IMR-90 (cell line): ENCODE data around the gene NOL12. TPM values are rescaled to one million over a fixed set of nuclear protein-coding genes. Genes with fewer than 3 reads are reported as not detected.

Experiments used
- ATAC-seq: fragments of 200-7000 bp; cut with Tn5 transposase; 2 replicates; pipeline ENCODE4 v1.9.1; 2020; ENCODE audit warnings: low read depth, mild to moderate bottlenecking, moderate library complexity
- BruUV-seq: library from RNA; stranded (reverse); fragments of 400-500 nt; replicated peaks from 2 replicates; lab custom pipeline; 2021; lab: Mats Ljungman, UMichigan
- CTCF ChIA-PET: fragments of 300-600 bp; formaldehyde crosslinking; extraction: SDS; loops from one replicate; lab custom pipeline; 2021; ENCODE audit warnings: antibody characterized with exemption; lab: Yijun Ruan, JAX
- POLR2A ChIA-PET: fragments of 300-600 bp; sonication (Branson Sonifier 250); formaldehyde crosslinking; loops from one replicate; lab custom pipeline; 2022; ENCODE audit warnings: antibody characterized with exemption; ENCODE audit not compliant: unreplicated experiment; lab: Charles Lee
- DNase-seq: peaks from one replicate; pipeline ENCODE4 v3.0.0; 2013
- H2AFZ ChIP-seq: replicated peaks from 2 replicates; pipeline ENCODE3; 2013; ENCODE audit warnings: low read length, mild to moderate bottlenecking; ENCODE audit not compliant: poor library complexity
- H2AK5ac ChIP-seq: 2 replicates; pipeline ENCODE4 v1.6.1; 2013; ENCODE audit warnings: low read depth, low read length, inconsistent platforms
- H2AK9ac ChIP-seq: replicated peaks from 2 replicates; pipeline ENCODE3; 2013; ENCODE audit warnings: mild to moderate bottlenecking, low read depth, low read length, moderate library complexity; ENCODE audit not compliant: poor library complexity
- H2BK120ac ChIP-seq: 2 replicates; pipeline ENCODE4 v1.6.1; 2013; ENCODE audit warnings: low read depth, low read length, inconsistent platforms
- H2BK15ac ChIP-seq: 3 replicates; pipeline ENCODE4 v1.6.1; 2013; ENCODE audit warnings: low read depth, low read length, inconsistent platforms
- H2BK20ac ChIP-seq: 2 replicates; pipeline ENCODE4 v1.6.1; 2013; ENCODE audit warnings: low read depth, mild to moderate bottlenecking, inconsistent platforms, low read length, moderate library complexity
- H2BK5ac ChIP-seq: 2 replicates; pipeline ENCODE4 v1.6.1; 2013; ENCODE audit warnings: mild to moderate bottlenecking, low read depth, low read length, inconsistent platforms; ENCODE audit not compliant: poor library complexity, severe bottlenecking
- H3K14ac ChIP-seq: replicated peaks from 2 replicates; pipeline ENCODE4 v1.6.1; 2013; ENCODE audit warnings: low read depth, low read length, inconsistent platforms
- H3K18ac ChIP-seq: 2 replicates; pipeline ENCODE4 v1.6.1; 2013; ENCODE audit warnings: low read depth, low read length, control low read depth
- H3K23ac ChIP-seq: 2 replicates; pipeline ENCODE4 v1.6.1; 2013; ENCODE audit warnings: low read depth, low read length, inconsistent platforms
- H3K27ac ChIP-seq: 2 replicates; pipeline ENCODE4 v1.5.1; 2013; ENCODE audit warnings: mild to moderate bottlenecking, control low read depth, low read length; ENCODE audit not compliant: insufficient read depth
- H3K27me3 ChIP-seq: 2 replicates; pipeline ENCODE4 v1.6.1; 2013; ENCODE audit warnings: low read length; ENCODE audit not compliant: control insufficient read depth, insufficient read depth
- H3K36me3 ChIP-seq: 2 replicates; pipeline ENCODE4 v1.6.1; 2013; ENCODE audit warnings: low read length, mixed read lengths; ENCODE audit not compliant: control insufficient read depth, insufficient read depth
- H3K4ac ChIP-seq: 2 replicates; pipeline ENCODE4 v1.6.1; 2013; ENCODE audit warnings: low read depth, low read length, inconsistent platforms
- H3K4me1 ChIP-seq: 2 replicates; pipeline ENCODE4 v1.6.1; 2013; ENCODE audit warnings: low read length, mixed read lengths; ENCODE audit not compliant: control insufficient read depth, insufficient read depth
- H3K4me2 ChIP-seq: 2 replicates; pipeline ENCODE4 v1.6.1; 2013; ENCODE audit warnings: low read depth, mild to moderate bottlenecking, control low read depth, low read length, moderate library complexity
- H3K4me3 ChIP-seq: 2 replicates; pipeline ENCODE4 v1.5.1; 2013; ENCODE audit warnings: low read depth, mild to moderate bottlenecking, control low read depth, low read length, moderate library complexity; ENCODE audit not compliant: insufficient read depth
- H3K56ac ChIP-seq: 2 replicates; pipeline ENCODE4 v1.6.1; 2013; ENCODE audit warnings: low read length, inconsistent platforms; ENCODE audit not compliant: insufficient read depth; ENCODE audit errors: extremely low read depth
- H3K79me1 ChIP-seq, 2 experiments: 2 replicates each; pipeline ENCODE4 v1.6.1; 2013; ENCODE audit warnings: low read length in 2 of 2, inconsistent platforms in 1 of 2, low read depth in 1 of 2
- H3K9ac ChIP-seq: 2 replicates; pipeline ENCODE4 v1.6.1; 2013; ENCODE audit warnings: low read depth, low read length, control low read depth
- H3K9me1 ChIP-seq: 2 replicates; pipeline ENCODE4 v1.6.1; 2013; ENCODE audit warnings: low read length, inconsistent platforms; ENCODE audit not compliant: insufficient read depth
- H3K9me3 ChIP-seq: 2 replicates; pipeline ENCODE4 v1.6.1; 2013; ENCODE audit warnings: low read length; ENCODE audit not compliant: control insufficient read depth, insufficient read depth
- H4K20me1 ChIP-seq: 2 replicates; pipeline ENCODE4 v1.6.1; 2013; ENCODE audit warnings: low read length, inconsistent platforms; ENCODE audit not compliant: insufficient read depth
- H4K5ac ChIP-seq: 2 replicates; pipeline ENCODE4 v1.6.1; 2013; ENCODE audit warnings: mild to moderate bottlenecking, low read depth, low read length, control low read depth
- H4K8ac ChIP-seq, 2 experiments: 2 replicates each; pipeline ENCODE4 v1.6.1; 2013; ENCODE audit warnings: low read depth in 2 of 2, low read length in 2 of 2, control low read depth in 1 of 2, inconsistent platforms in 1 of 2
- H4K91ac ChIP-seq: 2 replicates; pipeline ENCODE4 v1.6.1; 2013; ENCODE audit warnings: low read depth, low read length, inconsistent platforms; ENCODE audit not compliant: insufficient read depth
- BHLHE40 ChIP-seq: fragments of 150-350 bp; IDR thresholded peaks from 2 replicates; pipeline ENCODE4 v1.6.1; 2016; ENCODE audit warnings: mild to moderate bottlenecking, low read depth, low read length
- CEBPB ChIP-seq: IDR thresholded peaks from 2 replicates; pipeline ENCODE4 v1.6.1; 2012; ENCODE audit warnings: low read depth, low read length, improper control_type of control experiment
- FOS ChIP-seq: fragments of 150-350 bp; IDR thresholded peaks from 2 replicates; pipeline ENCODE4 v1.6.1; 2016; ENCODE audit warnings: low read depth, low read length
- MAZ ChIP-seq: IDR thresholded peaks from 2 replicates; pipeline ENCODE4 v1.6.1; 2012; ENCODE audit warnings: low read depth, mild to moderate bottlenecking, low read length, improper control_type of control experiment, moderate library complexity, borderline replicate concordance
- MXI1 ChIP-seq: IDR thresholded peaks from 2 replicates; pipeline ENCODE4 v1.6.1; 2012; ENCODE audit warnings: low read depth, mild to moderate bottlenecking, low read length, moderate library complexity, borderline replicate concordance
- POLR2A ChIP-seq: IDR thresholded peaks from 2 replicates; pipeline ENCODE4 v1.6.1; 2012; ENCODE audit warnings: mild to moderate bottlenecking, low read depth, low read length
- RAD21 ChIP-seq: IDR thresholded peaks from 2 replicates; pipeline ENCODE4 v1.6.1; 2012; ENCODE audit warnings: low read length, improper control_type of control experiment
- RCOR1 ChIP-seq: IDR thresholded peaks from 2 replicates; pipeline ENCODE4 v1.6.1; 2012; ENCODE audit warnings: mild to moderate bottlenecking, low read length, improper control_type of control experiment; ENCODE audit not compliant: insufficient replicate concordance
- RFX5 ChIP-seq: IDR thresholded peaks from 2 replicates; pipeline ENCODE4 v1.8.0; 2012; ENCODE audit warnings: low read depth, mild to moderate bottlenecking, low read length, moderate library complexity
- SMC3 ChIP-seq: fragments of 150-350 bp; IDR thresholded peaks from 2 replicates; pipeline ENCODE4 v1.6.1; 2016; ENCODE audit warnings: low read depth, mild to moderate bottlenecking, antibody characterized with exemption, low read length, moderate library complexity
- WGBS, 2 experiments: methylation state at CpG; one replicate each; pipeline versions ENCODE4 v1.1.5 to v1.1.7; 2013; ENCODE audit warnings: missing lambda C conversion rate in 2 of 2; ENCODE audit not compliant: insufficient read length in 1 of 2; ENCODE audit errors: extremely low coverage in 2 of 2; 5-methylcytosine and 5-hydroxymethylcytosine counted together
- dilution Hi-C: fragments of 300-500 bp; cut with HindIII; formaldehyde crosslinking; loops from one replicate; pipeline ENCODE4 v1.14.3; 2018; ENCODE audit warnings: low sequenced_read_pairs; ENCODE audit not compliant: unreplicated experiment
- in situ Hi-C: fragments of 300-500 bp; cut with MboI; formaldehyde crosslinking; loops from 3 replicates; pipeline ENCODE4 v1.14.3; 2019; ENCODE audit warnings: low sequenced_read_pairs, inconsistent platforms, mixed read lengths
- intact Hi-C: fragments of 100-400 bp; cut with micrococcal nuclease; formaldehyde crosslinking; loops from 2 replicates; pipeline ENCODE4 v1.10.0; 2022
- polyA plus RNA-seq, 3 experiments: library from polyadenylated mRNA; depleted of rRNA; stranded (reverse); fragments of >200 nt; gene quantifications; 2 replicates each; pipeline ENCODE4 v1.2.3, GENCODE V29; 2012; ENCODE audit warnings: low replicate concordance in 1 of 3
- total RNA-seq: library from RNA; depleted of rRNA; stranded (reverse); fragments of >200 nt; gene quantifications from 2 replicates; pipeline ENCODE4 v1.2.3, GENCODE V29; 2012
- TF ChIP-seq, protein P1 (sequence below): fragments of 150-350 bp; IDR thresholded peaks from 2 replicates; pipeline ENCODE4 v1.6.1; 2017; ENCODE audit warnings: mild to moderate bottlenecking, antibody characterized with exemption, low read length, low read depth

NOL12 gene
- total and polyA plus RNA-seq, 2 of the 4 experiments (the other 2 are of a cell fraction), result 16.0 to 25.6 TPM

DNA sequence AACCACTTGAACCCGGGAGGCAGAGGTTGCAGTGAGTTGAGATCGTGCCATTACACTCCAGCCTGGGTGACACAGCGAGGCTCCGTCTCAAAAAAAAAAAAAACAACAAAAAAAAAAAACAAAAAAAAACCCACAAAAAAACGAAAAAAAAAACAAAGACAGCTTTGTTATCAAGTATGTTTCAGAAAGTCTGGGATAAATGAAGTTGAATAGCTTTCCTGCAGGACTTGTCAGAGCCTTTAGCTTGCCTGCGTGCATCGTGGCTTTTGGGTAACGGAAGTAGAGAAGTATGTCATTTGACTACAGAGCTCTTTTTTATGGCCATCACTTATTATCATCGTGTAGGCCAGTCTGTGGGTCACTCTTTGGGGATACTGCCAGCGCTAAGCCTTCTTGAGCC, 25.3 kb downstream of the NOL12 start:
- Histone ChIP-seq H4K91ac (no peak overlapping the region), H3K79me1 (no peaks in the 10 kb centered on the region), H2BK20ac (no peak overlapping the region), H3K4me1 (no peaks in the 10 kb centered on the region), H3K27me3 (no peaks in the 10 kb centered on the region), H3K27ac (no peak overlapping the region), H3K9me1 (no peaks in the 10 kb centered on the region), H3K4me3 (no peak overlapping the region), H2AK5ac (no peak overlapping the region; the same call in 1 of the 2 replicates), H2BK15ac (no peak overlapping the region), H3K36me3 (no peaks in the 10 kb centered on the region), H3K9ac (no peak overlapping the region), H2AFZ (no peak overlapping the region), H3K4me2 (no peak overlapping the region), H2BK5ac (no peak overlapping the region), H4K5ac (no peak overlapping the region), H2BK120ac (no peak overlapping the region), H3K18ac (no peak overlapping the region), H2AK9ac (no peak overlapping the region), H3K23ac (no peak overlapping the region), H3K56ac (no peak overlapping the region), H3K9me3 (no peaks in the 10 kb centered on the region), H4K20me1 (no peaks in the 10 kb centered on the region), H3K14ac (no peak overlapping the region), H4K8ac (no peak overlapping the region), H3K4ac (no peak overlapping the region)
- CTCF ChIA-PET, result interaction anchor here (0.6 kb wide), 1 partner anchor 8 kb away, joined by 3 read pairs; no protein-coding TSS in a partner anchor
- POLR2A ChIA-PET, result no interaction called here
- ATAC-seq, result no peak
- TF ChIP-seq RCOR1 (no peak), POLR2A (no peak), SMC3 (no peak), RAD21 (no peak), MXI1 (no peak), BHLHE40 (no peak), MAZ (no peak), CEBPB (no peak), RFX5 (no peak), FOS (no peak)
- TF ChIP-seq, protein P1, sequence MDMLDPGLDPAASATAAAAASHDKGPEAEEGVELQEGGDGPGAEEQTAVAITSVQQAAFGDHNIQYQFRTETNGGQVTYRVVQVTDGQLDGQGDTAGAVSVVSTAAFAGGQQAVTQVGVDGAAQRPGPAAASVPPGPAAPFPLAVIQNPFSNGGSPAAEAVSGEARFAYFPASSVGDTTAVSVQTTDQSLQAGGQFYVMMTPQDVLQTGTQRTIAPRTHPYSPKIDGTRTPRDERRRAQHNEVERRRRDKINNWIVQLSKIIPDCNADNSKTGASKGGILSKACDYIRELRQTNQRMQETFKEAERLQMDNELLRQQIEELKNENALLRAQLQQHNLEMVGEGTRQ, result no peak
- DNase-seq, result no peak
- no TSS peak for BruUV-seq
- intact Hi-C loops (no loop called here), dilution Hi-C loops (no loop called here), in situ Hi-C loops (no loop called here)
- WGBS, 2 experiments, result 94% methylated on average over 3 of the region's 10 CpGs; no CpG with 5 or more reads in 1 of the 2 experiments
